HuH-7 (cell line): ENCODE measurements around the gene LIPM.
A peak's percentile ranks its signal among the peaks of the same experiment; 100 is the strongest.

Experiments used
- DNase-seq: peaks from one replicate; pipeline ENCODE4 v3.0.0; 2011; ENCODE audit warnings: low spot score

LIPM gene

DNA sequence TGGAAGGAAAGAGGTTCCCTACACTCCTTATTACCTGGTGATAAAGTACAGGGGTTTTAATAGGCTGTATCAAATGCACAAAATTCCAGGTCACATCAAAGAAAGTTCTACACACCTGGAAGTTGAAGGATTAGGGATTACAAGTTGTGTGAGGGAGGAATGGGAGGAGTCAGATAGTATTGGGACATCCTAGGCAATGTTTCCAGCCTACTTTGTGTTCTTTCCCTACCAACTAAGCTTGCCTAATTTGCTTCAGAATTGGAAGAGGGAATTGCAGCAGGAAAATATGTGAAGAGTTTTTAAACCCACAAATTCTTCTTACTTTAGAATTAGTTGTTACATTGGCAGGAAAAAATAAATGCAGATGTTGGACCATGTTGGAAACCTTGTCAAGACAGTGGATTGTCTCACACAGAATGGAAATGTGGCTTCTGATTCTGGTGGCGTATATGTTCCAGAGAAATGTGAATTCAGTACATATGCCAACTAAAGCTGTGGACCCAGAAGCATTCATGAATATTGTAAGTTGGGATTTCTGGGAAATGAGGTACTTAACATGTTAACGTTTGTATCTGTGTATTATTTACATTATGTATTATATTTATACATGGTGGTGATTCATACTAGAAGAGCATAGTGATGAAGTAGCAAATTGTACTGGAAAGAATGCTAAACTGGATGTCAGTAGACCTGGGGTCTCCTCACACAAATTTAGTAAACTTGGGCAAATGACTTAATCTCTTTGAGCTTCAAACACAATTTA is at the start of gene LIPM:
Gene LIPM (plus strand): TSS at position 208 of the 763 bp plus-strand sequence. CDS start 167 bp downstream, at position 375.
- DNase-seq = no peak

DNA sequence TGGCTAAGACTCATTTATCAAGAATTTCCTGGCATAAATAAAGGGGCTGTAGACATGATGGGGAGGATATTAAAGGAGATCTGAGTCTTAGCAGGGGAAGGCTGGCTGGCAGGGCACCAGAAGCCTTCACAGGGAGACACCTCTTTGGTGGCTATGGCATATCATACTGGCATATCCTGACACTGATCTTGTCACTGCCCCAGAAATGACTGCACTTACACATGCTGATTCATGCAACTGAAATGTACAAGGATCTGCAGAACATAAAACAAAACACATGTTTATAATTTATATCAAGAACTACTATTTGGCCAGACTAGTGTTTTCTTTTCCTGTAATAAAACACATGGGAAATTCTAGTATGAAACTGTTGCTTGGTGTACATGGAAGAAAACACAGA is 48.2 kb upstream of the LIPM start:
- no peak for DNase-seq

DNA sequence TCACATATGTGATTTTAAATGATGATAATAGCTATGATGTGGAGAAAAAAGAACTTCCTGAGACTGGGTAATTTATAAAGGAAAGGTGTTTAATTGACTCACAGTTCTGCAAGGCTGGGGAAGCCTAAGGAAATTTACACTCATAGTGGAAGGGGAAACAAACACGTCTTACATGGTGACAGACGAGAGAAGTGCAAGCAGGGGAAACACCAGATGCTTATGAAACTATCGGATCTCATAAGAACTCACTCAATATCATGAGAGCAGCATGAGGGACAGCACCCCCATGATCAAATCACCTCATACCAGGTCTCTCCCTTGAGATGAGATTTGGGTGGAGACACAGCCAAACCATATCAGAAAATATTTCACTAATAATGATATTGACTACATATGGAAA is 46.8 kb upstream of the LIPM start:
- DNase-seq = no peak

- no peak for DNase-seq
Measured at GRCh38 chr10:88756660-88757059, 45.9 kb upstream of the LIPM start.

- no peak for DNase-seq
Measured at GRCh38 chr10:88759366-88760101, 43.0 kb upstream of the LIPM start, which contains the start of gene LIPN. Gene LIPN, plus strand, starts transcription at chr10:88760020. Its CDS starts 1,386 bp downstream, at chr10:88761406.

DNA sequence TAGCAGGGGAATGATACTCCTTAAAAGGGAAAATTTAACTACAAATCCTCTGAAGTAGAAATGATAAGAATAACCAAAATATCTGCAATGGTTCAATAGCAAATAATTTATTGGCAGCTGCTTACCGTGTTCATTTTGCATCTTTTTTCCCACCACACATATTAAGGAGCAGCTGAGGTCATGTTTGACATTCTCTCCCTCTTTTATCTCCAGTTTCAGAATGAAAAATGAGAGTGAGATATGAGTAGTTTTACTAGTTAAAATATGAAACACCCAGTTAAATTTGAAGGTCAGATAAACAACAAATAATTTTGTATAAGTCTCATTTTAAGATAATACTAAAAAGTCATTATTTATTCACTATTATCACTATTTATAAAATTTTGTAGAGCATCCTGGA is 39.6 kb upstream of the LIPM start:
- no peak for DNase-seq

- DNase-seq = no peak
Measured at GRCh38 chr10:88763441-88763840, 39.1 kb upstream of the LIPM start.

DNA sequence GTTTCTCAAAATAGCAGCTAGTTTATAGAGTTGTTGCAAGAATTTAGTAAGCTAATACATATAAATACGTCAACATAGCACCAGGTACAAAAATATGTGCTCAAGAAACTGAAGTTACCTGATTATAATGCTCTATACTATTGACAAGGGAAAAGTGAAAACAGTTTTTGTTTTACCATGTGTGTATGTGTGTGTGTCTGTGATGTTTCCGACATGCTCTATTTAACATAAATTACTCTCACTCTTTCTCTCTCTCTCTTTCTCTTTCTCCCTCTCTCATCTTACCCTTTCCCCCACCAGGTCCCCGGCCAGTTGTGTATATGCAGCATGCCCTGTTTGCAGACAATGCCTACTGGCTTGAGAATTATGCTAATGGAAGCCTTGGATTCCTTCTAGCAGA is 38.4 kb upstream of the LIPM start:
- DNase-seq = no peak

DNA sequence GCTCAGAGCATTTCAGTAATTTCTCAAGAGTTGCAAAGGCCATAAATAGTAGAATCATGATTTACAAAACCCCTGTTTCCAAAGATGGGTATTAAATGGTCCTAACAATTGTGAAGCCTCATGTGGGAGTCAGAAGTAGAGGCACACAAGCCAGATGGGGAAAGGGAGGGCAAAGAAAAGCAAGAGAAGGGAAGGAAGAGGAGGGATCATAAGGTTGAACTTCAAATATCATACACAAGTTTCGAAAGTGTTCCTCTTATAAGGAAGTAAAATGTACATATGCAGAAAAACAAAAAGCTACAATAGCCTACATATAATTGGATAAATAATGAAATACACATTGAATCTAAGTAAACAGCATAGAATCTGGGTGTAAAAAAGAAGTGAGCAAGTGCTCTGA is 36.7 kb upstream of the LIPM start:
- DNase-seq = no peak

DNA sequence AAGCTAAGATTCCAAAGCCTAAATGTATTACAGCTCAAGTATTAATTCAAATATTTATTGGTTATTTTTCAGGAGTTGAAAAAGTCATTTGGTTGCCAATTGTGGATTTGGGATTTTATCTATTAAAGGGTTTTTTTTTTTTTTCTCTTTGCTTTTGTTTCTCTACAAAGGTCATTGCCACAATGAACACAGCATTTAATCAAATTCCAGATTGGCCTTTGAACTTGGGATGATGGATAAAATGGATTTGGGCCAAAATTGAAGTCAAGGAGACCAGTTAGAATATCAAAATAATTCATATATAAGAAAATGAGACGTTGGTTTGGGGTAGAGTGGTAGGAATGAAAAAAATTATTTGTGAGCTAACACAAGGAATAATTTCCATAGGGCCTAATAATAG is 33.1 kb upstream of the LIPM start:
- DNase-seq = no peak

GRCh38 chr10:88781206-88781605 is 21.3 kb upstream of the LIPM start:
- no peak for DNase-seq

DNA sequence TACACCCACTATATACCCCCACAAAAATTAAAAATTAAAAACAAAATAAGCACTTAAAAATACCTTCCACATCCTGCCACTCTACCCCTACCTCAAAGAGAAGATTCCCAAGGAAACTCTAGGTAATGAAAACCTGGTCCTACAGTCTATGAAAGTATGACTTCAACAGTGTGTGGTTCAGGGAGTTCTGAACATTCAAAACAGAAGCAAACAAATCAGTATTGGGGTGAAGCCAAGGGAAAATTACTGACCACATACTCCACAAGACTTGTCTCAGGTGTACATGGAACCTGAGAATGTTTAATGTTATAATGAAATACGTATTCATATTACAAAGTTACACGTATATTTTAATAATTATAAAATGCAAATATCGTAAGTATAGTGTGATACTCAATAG is 20.3 kb upstream of the LIPM start:
- DNase-seq = no peak

GRCh38 chr10:88783724-88784123 is 18.8 kb upstream of the LIPM start:
- no peak for DNase-seq

GRCh38 chr10:88786032-88786770 is 16.3 kb upstream of the LIPM start:
- DNase-seq = no peak

DNA sequence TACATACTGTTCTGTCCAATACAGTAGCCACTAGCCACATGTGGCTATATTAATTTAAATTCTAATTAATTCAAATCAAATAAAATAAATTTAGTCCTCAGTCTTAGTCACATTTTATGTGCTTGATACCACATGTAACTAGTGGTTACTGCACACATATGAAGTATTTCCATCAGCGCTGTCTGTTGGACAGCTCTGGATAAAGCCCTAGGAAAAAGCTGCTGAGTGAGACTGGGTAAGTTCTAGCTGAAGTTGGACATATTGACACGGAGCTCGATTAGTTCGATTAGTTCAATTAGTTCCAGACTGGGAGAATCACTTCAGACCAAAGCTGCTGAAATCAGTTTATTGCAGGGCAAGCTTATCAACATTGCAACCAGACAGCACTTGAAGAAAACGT is 15.1 kb upstream of the LIPM start:
- no peak for DNase-seq

- DNase-seq = no peak
Measured at GRCh38 chr10:88788924-88789323, 13.6 kb upstream of the LIPM start.

DNA sequence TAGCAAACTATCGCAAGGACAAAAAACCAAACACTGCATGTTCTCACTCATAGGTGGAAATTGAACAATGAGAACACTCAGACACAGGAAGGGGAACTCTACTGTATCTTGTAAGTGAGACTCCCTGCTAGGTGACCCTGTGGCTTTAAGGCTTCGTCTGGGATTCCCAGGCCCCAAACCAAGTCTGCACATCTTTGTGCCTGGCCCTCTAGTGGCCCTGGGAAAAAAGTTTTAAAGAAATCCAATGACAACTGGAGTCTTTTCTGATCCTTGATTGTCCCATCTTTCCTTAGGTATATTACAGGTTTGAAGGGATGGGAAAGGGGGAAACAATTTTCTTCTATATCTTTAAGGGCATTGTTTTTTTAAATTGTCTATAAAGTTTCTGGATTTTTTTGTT is 10.6 kb upstream of the LIPM start:
- peak; percentile 9 for DNase-seq

GRCh38 chr10:88792661-88793060 is 9.9 kb upstream of the LIPM start:
- peak; percentile 27 for DNase-seq

DNA sequence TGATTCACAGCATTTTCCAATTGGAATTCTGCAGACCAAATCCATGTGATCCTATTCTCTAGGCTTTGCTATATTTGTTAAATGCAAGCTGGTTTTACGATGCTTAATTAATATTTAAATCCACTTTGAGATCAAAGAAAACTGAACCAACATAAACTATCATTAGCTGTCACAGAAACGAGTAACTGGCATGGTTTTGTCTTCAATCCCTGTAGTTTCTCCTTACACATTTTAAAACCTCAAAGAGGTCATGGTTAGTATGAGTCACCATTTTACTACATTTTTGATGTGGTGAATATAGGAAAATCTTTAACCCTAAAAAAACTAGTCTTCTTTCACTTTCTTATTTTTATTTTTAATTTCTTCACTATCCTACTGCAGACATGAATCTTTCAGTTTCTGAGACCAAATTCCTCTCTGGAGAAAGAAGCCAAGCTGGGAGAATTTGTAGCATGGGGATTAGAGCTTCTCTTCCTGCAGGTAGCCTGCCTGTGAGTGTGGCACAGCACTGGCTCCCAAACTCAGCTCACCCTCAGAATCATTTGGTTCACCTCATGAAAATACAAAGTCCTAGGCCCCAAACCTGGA is 8.7 kb upstream of the LIPM start:
- no peak for DNase-seq

- DNase-seq = no peak
Measured at GRCh38 chr10:88794731-88795130, 7.8 kb upstream of the LIPM start.

GRCh38 chr10:88800152-88801125 is 2.1 kb upstream of the LIPM start:
- DNase-seq = no peak
